Thyroid gland (tissue), 4 donors: ENCODE results near the gene RALY.

Experiments
- CTCF ChIP-seq, 6 experiments: fragments of 200-600 bp in 3 of 6; fragments of 450-650 bp in 3 of 6; sonication (generic) in 3 of 6; IDR thresholded peaks; one replicate each; pipeline ENCODE4 v1.5.1; 2016 to 2019; ENCODE audit warnings: antibody characterized with exemption in 6 of 6, mild to moderate bottlenecking in 2 of 6, inconsistent platforms in 1 of 6, moderate library complexity in 1 of 6
- POLR2A ChIP-seq, 2 donors: fragments of 450-650 bp; IDR thresholded peaks; one replicate each; pipeline ENCODE4 v1.6.1; 2017; ENCODE audit warnings: antibody characterized with exemption in 2 of 2, mild to moderate bottlenecking in 2 of 2, moderate library complexity in 1 of 2

- TF ChIP-seq POLR2A (IDR thresholded peaks at IDR 0.05) (no peak), CTCF (IDR thresholded peaks at IDR 0.05) (no peak)
Observed at GRCh38 chr20:34096699-34097444, 103.2 kb downstream of the RALY start.
